SKM-1 treated with dmso at 0.1 percent for 144 hours (cell line): Measurements from ENCODE around the gene COL25A1.

Experiments used
- DNase-seq: peaks from one replicate; lab custom pipeline; 2025; ENCODE audit not compliant: unreplicated experiment; lab: John Stamatoyannopoulos, UW

The COL25A1 gene

DNA sequence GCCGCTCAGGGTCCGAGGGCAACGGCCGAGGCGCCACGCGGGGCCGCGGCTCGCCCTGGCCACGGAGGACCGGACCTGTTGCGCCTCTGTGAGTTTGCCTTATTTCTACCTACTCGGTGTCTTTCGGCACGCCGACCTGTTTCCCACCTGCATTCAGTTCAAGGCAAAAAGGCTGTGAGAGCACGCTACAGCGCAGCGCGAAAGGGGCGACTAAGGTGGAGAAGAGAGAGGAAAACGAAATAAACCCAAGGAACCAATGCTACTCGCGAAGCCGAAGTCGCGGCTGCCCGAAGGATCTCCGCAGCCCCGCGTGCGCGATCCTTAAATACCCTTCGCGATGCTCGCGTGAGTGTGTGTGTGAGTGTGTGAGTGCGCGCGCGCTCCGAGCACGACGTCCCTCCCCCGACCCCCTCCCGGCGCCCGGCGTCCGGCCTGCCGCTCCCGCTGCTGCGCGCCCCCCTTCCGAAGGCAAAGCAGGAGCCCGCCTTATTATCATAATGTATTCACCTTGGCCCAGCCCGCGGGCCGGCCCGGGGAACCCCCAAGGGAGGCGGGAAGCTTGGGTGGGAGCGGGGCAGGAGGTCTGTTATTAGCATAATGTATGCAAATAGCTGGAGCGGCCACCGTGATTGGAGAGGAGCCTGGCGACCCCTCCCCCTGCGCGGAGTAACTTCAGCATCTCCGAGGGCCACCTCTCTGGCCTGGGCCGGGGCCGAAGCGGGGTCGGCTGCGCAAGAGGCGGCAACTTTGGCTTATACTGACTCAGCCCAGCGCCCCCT is at the start of gene COL25A1:
Gene COL25A1, minus strand, starts transcription at position 298 of the 779 bp plus-strand sequence.
- DNase-seq: no peak

- no peak for DNase-seq
These were observed 47.7 kb upstream of the COL25A1 start for GRCh38 chr4:109350121-109350520.

DNA sequence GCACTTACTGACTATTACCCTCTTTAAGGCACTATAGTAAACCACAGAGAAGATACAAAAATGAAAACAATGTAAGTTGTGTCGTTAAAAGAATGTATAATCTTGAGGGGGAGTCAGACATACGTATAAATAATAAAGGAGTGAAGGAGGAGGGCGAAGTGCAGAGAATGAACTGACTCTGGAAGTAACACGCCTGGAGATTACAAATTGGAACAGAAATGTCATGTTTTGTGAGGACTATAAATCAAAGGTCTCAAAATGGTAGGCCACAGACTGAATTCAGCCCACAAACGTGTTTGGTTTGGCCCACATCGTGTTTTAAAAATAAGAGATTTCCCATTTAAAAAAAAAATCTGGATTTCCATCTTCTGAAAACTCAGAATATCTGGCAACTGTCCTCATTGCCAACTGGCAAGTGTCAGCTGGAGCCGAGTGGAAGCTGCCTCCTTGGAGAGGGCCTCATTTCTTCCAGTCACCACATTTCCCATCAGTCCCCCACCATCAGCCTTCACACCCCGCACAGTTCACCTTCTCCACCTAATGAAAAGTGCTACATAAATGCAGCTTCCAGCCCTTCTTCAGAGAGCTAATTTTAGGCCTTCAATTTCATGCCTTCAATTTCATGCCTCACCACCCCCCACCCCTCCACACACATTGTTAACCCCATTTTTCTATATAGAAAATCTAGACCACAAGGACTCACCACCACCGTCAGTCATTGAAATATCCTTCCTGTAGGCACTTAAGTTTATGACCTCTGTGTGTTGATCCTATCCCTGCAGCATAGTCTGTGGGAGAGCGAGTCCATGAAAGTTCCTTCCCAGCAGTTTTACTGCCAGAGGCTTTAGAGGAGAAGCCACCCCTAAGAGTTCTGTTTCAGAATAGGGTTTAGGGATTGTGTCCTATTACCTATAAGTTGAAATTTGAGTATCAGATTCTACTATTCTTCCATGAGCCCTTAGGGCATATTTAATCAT is 32.0 kb upstream of the COL25A1 start:
- DNase-seq: no peak

DNA sequence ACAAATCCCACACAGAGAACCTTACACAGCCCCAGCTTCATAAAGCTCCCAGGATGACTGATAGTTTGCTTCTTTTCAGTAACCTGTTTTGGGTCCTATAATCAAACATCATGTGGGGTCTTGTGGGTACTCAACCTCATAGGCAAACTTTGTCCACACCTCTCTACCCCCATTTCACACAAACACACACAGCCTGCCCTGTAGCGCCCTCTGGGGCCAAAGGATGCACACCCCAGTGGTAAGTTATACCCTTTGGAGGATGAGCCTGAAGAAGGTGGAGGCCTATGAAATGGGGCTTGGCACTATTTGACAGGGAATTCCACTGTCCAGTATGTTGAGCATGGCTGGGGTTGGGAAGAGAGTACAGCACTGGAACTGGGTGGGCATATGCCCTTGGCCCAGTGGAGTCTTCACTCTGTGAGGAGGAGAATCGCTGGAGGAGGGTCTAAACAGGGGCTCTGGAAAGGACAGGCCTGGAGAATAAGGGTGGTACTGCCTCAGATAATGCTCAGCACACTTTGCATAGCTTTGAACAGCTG is 30.5 kb upstream of the COL25A1 start:
- no peak for DNase-seq

GRCh38 chr4:109327641-109328040 is 25.2 kb upstream of the COL25A1 start:
- no peak for DNase-seq

GRCh38 chr4:109325698-109326097 is 23.2 kb upstream of the COL25A1 start:
- DNase-seq: no peak

GRCh38 chr4:109323348-109323747 is 20.9 kb upstream of the COL25A1 start:
- no peak for DNase-seq

GRCh38 chr4:109321232-109321631 is 18.8 kb upstream of the COL25A1 start:
- DNase-seq: peak; percentile 76

GRCh38 chr4:109319684-109320083 is 17.2 kb upstream of the COL25A1 start:
- DNase-seq: no peak

DNA sequence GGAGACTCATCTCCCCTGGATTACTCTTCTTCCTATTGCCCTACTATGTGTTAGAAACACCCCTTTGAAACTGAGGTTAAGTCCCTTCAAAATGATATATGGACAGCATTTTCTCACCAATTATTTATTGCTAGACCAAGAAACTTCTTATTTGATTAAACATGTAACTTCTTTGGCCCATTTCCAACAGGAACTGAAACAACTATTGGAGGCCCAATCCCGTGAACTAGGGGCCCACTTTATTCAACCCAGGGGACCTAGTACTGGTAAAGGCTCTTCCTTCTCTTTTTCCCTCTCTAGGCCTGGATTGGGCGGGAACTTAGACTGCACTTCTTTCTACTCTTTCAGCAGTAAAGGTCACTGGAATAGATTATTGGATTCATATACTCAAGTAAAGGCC is 16.7 kb upstream of the COL25A1 start:
- no peak for DNase-seq

- no peak for DNase-seq
These were observed 13.4 kb upstream of the COL25A1 start for GRCh38 chr4:109315818-109316217.

DNA sequence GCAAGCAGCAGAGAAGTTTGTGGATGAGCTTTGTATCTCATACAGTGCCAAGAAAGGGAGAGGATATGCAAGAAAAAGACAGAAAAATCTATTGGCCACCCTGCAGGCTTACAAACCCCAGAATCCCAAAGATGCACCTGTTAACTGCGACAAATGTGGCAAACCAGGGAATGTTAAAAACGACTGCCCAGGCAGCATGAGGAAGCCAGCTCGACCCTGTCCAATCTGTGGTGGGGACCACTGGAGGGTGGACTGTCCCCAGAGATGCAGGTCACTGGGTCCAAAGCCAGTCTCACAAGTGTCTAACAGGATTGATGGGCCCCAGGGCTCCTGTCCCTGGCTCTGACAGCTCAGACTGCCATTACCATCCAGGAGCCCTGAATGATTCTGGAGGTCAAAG is 12.9 kb upstream of the COL25A1 start:
- no peak for DNase-seq

GRCh38 chr4:109313168-109314133 is 11.0 kb upstream of the COL25A1 start:
- no peak for DNase-seq

DNA sequence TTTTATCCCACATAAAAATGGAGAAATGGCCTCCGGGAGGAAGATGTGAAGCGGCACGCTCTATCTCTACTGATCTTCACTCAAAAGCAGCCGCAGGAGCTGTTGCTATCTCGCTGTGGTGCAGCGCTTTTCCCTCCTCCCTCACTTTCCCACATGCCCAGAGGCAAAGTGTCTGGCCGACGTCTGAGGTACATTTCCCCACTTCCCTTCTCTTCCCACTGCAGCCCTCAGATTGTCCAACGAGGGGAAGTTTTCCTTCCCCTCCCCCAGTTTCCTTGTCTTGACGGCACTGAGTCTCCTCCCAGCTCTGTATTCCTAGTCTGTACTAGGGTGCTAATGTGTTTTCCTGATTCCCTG is 660 bp upstream of the COL25A1 start:
- DNase-seq: no peak

- no peak for DNase-seq
These were observed 652 bp downstream of the COL25A1 start for GRCh38 chr4:109301651-109302360.

DNA sequence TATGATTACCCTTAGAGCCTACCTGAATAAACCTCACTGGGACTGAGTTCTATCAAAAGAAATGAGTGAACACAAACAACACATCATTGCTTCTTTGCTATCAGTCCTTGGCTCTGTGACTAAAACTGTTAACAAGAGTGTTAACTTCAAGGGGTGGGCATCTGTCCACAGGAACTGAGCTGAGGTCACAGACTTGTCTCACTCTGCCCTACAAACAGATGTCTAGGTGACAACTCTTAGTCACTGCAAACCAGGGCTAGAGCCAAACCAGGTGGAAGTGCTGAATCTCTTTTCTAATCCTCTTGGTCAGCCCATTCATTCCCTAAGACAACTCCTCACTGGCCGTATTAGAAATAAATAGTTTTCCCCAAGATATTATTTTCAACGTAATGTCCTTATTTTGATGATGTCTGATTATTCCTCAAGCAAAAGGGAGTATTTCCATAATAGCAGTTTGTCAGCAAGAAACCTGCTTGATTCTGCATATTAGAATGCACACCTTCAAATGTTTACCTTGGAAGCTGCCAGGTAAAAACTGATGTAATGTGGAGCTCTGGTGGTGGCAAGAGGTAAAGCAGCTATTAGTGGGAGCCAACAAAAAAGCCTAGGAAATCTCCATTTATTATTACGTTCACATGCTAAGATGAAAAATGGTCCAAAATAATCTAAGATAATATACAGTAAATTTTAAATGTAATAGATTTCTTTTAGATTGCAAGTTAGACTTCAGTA is 4.0 kb downstream of the COL25A1 start:
- DNase-seq: no peak

DNA sequence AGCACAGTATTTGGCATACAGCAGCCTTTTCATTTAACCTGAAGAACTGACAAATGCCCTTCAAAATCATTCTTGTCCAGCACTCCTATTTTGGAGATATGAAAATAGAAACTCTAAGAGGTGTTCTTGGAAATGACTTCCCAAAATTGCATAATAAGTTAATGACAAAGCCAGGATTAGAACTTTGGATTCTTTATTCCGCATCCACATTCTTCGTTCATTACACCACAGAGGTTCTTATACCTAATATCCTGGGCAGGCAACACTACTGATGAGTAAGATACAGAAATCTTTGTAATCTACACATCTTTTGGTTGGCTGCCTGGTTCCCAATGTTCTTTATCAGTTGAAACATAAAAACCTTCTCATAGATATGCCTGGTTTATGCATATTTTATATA is 5.9 kb downstream of the COL25A1 start:
- DNase-seq: no peak

DNA sequence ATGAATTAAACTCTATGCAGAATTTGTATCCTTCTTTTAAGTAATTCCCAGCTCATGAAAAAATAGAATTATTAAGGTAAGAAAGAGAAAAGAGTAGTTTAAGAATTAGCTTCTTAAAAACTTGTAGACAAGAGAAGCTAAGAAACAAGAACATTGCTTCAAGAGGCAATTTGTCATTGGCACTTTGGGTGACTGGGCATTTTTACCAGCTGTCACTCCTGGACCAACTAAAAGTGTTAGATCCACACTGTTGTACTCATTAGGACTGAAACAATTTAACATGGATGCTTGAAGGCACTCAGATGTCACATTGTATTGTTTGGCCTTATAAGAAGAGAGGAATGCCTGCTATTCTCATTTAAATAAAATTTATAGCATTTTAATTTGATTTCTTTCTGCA is 7.4 kb downstream of the COL25A1 start:
- DNase-seq: no peak

- DNase-seq: no peak
These were observed 7.9 kb downstream of the COL25A1 start for GRCh38 chr4:109294468-109295020.
